ENCODE measurements around the gene HOXA9. TPM values are rescaled to one million over a fixed set of nuclear protein-coding genes. Genes with fewer than 3 reads are reported as not detected.

HOXA9 gene
- total and polyA plus RNA-seq, 2 experiments from 2014 or later: 3.6 to 4.4 TPM

DNA sequence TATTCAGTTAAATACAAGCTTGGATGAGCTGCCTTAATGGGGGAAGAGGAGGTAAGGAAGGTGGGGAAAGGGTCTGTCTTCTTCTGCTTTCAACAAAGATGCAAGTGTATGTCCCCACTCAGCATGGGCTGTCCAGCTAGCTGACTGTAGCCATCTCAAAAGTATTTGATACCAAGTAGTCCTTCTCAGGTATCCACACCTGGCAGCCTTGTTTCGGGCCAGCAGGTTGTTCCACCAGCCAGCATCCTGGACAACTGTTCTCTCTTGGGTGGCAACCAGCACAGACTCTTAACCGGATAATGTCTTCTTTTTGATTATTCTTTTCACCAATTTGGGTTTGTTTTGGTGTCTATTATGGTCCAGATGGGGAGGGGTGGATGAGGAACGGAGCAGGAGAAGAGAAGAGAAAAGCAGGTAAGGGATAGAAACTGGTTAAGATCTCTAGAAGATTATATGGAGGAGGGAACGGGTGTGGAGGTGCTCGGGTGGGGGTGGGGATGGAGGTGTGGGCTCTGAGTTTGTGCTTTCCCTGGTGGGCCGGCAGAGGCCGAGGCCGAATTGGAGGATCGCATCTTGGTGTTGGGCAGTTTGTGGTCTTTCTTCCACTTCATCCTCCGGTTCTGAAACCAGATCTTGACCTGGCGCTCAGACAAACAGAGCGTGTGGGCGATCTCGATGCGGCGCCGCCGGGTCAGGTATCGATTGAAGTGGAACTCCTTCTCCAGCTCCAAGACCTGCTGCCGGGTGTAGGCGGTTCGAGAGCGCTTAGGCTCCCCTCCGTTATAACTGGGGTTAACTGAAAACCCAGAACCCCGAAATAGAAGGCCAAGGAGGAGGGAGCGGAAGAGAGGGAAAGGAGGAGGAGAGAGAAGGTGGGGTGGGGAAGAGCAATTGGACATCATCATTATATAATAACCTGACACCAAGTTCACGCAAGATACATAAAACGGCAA lies 36.3 kb downstream of the HOXA9 start:
- Histone ChIP-seq H3K27ac (no peak overlapping the region), H3K36me3 (replicated peaks; ENCODE audit: insufficient read depth, low read depth) (no peaks in the 10 kb centered on the region), H4K20me1 (ENCODE audit: insufficient read depth, poor library complexity, severe bottlenecking) (no peaks in the 10 kb centered on the region), H2AFZ (no peak overlapping the region), H3K4me1 (ENCODE audit: insufficient read depth) (peaks cover 6% of the 10 kb centered on the region), H3K9me2 (replicated peaks; ENCODE audit: insufficient read depth) (no peaks in the 10 kb centered on the region), H3K9me3 (ENCODE audit: low read depth) (no peaks in the 10 kb centered on the region), H3K27me3 (peaks cover 88% of the 10 kb centered on the region), H3K79me2 (no peaks in the 10 kb centered on the region), H3K4me2 (peak overlapping the region; percentile 92), H3K4me3 (no peak overlapping the region)
- DNase-seq (ENCODE audit: low spot score): no peak
- 36% methylated on average over 26 of the region's 28 CpGs for WGBS (ENCODE audit: low lambda C conversion rate, missing lambda C conversion rate)
- TF ChIP-seq EZH2 (IDR thresholded peaks at IDR 0.05; ENCODE audit: borderline replicate concordance) (peak; percentile 45), EZH2phosphoT487 (IDR thresholded peaks at IDR 0.05; ENCODE audit: low read depth, severe bottlenecking, unreplicated experiment) (no peak)

DNA sequence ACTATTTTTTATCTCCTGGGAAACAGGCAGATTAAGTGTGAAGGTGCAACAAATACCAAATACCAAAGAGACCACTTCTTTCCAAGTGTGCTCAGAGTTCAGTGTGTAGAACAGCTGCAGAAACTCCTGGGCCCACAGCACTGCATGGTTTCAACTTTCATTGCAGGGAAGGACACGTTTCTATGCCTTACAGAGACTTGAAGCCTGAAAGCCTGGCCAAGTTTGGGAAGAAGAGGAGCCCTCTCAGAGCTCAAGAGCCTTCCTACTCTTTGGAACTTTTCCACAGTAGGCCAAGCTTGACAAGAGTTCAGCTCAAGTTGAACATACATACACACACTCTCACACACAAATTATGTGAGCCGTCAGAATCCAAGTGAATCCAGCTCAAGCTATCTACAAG lies 37.3 kb downstream of the HOXA9 start:
- Histone ChIP-seq H3K36me3 (replicated peaks; ENCODE audit: insufficient read depth, low read depth) (no peaks in the 10 kb centered on the region), H3K27ac (no peak overlapping the region), H4K20me1 (ENCODE audit: insufficient read depth, poor library complexity, severe bottlenecking) (no peaks in the 10 kb centered on the region), H3K79me2 (peaks cover 6% of the 10 kb centered on the region), H3K9me2 (replicated peaks; ENCODE audit: insufficient read depth) (no peaks in the 10 kb centered on the region), H3K27me3 (peaks cover 88% of the 10 kb centered on the region), H3K4me2 (no peak overlapping the region), H3K9me3 (ENCODE audit: low read depth) (no peaks in the 10 kb centered on the region), H3K4me1 (ENCODE audit: insufficient read depth) (peaks cover 13% of the 10 kb centered on the region), H2AFZ (no peak overlapping the region), H3K4me3 (no peak overlapping the region)
- no peak for DNase-seq (ENCODE audit: low spot score)
- TF ChIP-seq, protein P1, sequence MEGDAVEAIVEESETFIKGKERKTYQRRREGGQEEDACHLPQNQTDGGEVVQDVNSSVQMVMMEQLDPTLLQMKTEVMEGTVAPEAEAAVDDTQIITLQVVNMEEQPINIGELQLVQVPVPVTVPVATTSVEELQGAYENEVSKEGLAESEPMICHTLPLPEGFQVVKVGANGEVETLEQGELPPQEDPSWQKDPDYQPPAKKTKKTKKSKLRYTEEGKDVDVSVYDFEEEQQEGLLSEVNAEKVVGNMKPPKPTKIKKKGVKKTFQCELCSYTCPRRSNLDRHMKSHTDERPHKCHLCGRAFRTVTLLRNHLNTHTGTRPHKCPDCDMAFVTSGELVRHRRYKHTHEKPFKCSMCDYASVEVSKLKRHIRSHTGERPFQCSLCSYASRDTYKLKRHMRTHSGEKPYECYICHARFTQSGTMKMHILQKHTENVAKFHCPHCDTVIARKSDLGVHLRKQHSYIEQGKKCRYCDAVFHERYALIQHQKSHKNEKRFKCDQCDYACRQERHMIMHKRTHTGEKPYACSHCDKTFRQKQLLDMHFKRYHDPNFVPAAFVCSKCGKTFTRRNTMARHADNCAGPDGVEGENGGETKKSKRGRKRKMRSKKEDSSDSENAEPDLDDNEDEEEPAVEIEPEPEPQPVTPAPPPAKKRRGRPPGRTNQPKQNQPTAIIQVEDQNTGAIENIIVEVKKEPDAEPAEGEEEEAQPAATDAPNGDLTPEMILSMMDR (IDR thresholded peaks at IDR 0.05; ENCODE audit: poor library complexity): no peak
- TF ChIP-seq EZH2phosphoT487 (IDR thresholded peaks at IDR 0.05; ENCODE audit: low read depth, severe bottlenecking, unreplicated experiment): no peak
- no peak for TF ChIP-seq EZH2 (IDR thresholded peaks at IDR 0.05; ENCODE audit: borderline replicate concordance)
- 40% methylated on average over 2 of the region's 2 CpGs for WGBS (ENCODE audit: low lambda C conversion rate, missing lambda C conversion rate)

DNA sequence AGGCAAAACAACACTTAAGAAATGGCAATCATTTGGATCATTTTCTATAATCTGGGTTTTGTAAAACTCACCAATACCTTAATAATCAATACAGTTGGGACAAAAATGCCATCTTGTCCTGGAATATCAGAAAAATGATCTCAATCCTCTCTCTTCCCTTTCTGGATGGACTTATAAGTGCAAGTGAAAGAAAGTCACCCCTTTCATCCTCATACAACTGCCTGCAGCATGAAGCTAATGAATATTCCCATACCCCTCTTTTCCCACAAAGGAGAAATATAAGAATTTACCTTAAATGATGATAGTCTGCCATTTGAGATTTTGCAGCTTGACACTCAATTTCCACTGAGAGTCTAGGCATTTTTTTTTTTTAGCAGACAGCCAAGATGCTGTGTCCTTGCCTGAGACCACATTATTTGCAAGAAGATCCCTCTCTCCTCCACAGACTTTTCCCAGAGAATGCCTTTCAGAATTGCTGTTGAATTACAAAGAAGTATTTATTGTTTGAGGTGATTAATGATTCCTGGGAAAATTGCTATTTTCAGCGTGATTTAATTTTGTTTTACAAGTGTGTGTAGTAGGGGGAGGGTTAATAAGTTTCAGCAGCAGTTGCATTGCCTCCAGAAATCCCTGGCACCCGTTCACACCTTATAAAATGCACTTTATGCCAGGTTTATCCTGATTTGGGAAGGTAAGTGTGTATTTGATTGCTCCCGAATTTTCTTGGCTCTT lies 38.6 kb downstream of the HOXA9 start:
- H3K79me2 ChIP-seq: peaks cover 6% of the 10 kb centered on the region
- H3K36me3 ChIP-seq (replicated peaks; ENCODE audit: insufficient read depth, low read depth): no peaks in the 10 kb centered on the region
- H2AFZ ChIP-seq: no peak overlapping the region
- no peak for DNase-seq (ENCODE audit: low spot score)
- no peaks in the 10 kb centered on the region for H4K20me1 ChIP-seq (ENCODE audit: insufficient read depth, poor library complexity, severe bottlenecking)
- peaks cover 89% of the 10 kb centered on the region for H3K27me3 ChIP-seq
- no peaks in the 10 kb centered on the region for H3K9me2 ChIP-seq (replicated peaks; ENCODE audit: insufficient read depth)
- H3K27ac ChIP-seq: no peak overlapping the region
- TF ChIP-seq EZH2phosphoT487 (IDR thresholded peaks at IDR 0.05; ENCODE audit: low read depth, severe bottlenecking, unreplicated experiment) (no peak), EZH2 (IDR thresholded peaks at IDR 0.05; ENCODE audit: borderline replicate concordance) (no peak)
- TF ChIP-seq, protein P1 (IDR thresholded peaks at IDR 0.05; ENCODE audit: poor library complexity): no peak
- no peaks in the 10 kb centered on the region for H3K9me3 ChIP-seq (ENCODE audit: low read depth)
- no peak overlapping the region for H3K4me2 ChIP-seq
- H3K4me3 ChIP-seq: no peak overlapping the region
- H3K4me1 ChIP-seq (ENCODE audit: insufficient read depth): peaks cover 13% of the 10 kb centered on the region
- WGBS (ENCODE audit: low lambda C conversion rate, missing lambda C conversion rate): 18% methylated on average over 3 of the region's 3 CpGs

Measured in hepatocyte (in vitro differentiated cells).